Activated T-cell treated with anti-CD3 and anti-CD28 coated beads, Interleukin-2, amount 50 U/mL, for 24 hours (primary cell): Measurements from ENCODE around the gene DCBLD1.
A peak's percentile ranks its signal among the peaks of the same experiment; 100 is the strongest.

ENCODE experiments used
- DNase-seq: peaks from one replicate; pipeline ENCODE4 v3.0.0-alpha.2; 2020
- H3K27ac Mint-ChIP-seq: 2 replicates; pipeline ENCODE4 v1.8.0; 2020; ENCODE audit warnings: mild to moderate bottlenecking, mixed read lengths
- H3K27me3 Mint-ChIP-seq: 2 replicates; pipeline ENCODE4 v1.8.0; 2020; ENCODE audit warnings: mixed read lengths
- H3K36me3 Mint-ChIP-seq: 2 replicates; pipeline ENCODE4 v1.8.0; 2020; ENCODE audit warnings: low read depth, mixed read lengths
- H3K4me1 Mint-ChIP-seq: 2 replicates; pipeline ENCODE4 v1.8.0; 2020; ENCODE audit warnings: low read depth, mixed read lengths
- H3K4me3 Mint-ChIP-seq: 2 replicates; pipeline ENCODE4 v1.8.0; 2020; ENCODE audit warnings: mild to moderate bottlenecking, moderate library complexity, mixed read lengths
- H3K9me3 Mint-ChIP-seq: 2 replicates; pipeline ENCODE4 v1.8.0; 2020; ENCODE audit warnings: mixed read lengths

DCBLD1 gene

GRCh38 chr6:117544716-117545115 is 62.2 kb downstream of the DCBLD1 start:
- peaks cover 3% of the 10 kb centered on the region for H3K36me3 Mint-ChIP-seq
- no peak overlapping the region for H3K27ac Mint-ChIP-seq
- H3K4me1 Mint-ChIP-seq: peaks cover 24% of the 10 kb centered on the region
- no peak overlapping the region for H3K4me3 Mint-ChIP-seq
- peaks cover 7% of the 10 kb centered on the region for H3K27me3 Mint-ChIP-seq
- DNase-seq: no peak
- no peaks in the 10 kb centered on the region for H3K9me3 Mint-ChIP-seq

GRCh38 chr6:117545161-117545595 is 62.7 kb downstream of the DCBLD1 start:
- peaks cover 7% of the 10 kb centered on the region for H3K27me3 Mint-ChIP-seq
- no peak for DNase-seq
- peaks cover 29% of the 10 kb centered on the region for H3K4me1 Mint-ChIP-seq
- H3K36me3 Mint-ChIP-seq: peaks cover under 1% of the 10 kb centered on the region
- H3K9me3 Mint-ChIP-seq: no peaks in the 10 kb centered on the region
- H3K27ac Mint-ChIP-seq: no peak overlapping the region
- no peak overlapping the region for H3K4me3 Mint-ChIP-seq

- peaks cover 38% of the 10 kb centered on the region for H3K4me1 Mint-ChIP-seq
- DNase-seq: no peak
- H3K27ac Mint-ChIP-seq: no peak overlapping the region
- H3K27me3 Mint-ChIP-seq: peaks cover 7% of the 10 kb centered on the region
- H3K9me3 Mint-ChIP-seq: no peaks in the 10 kb centered on the region
- no peaks in the 10 kb centered on the region for H3K36me3 Mint-ChIP-seq
- H3K4me3 Mint-ChIP-seq: no peak overlapping the region
Measured at GRCh38 chr6:117546674-117547073, 64.2 kb downstream of the DCBLD1 start.

- Mint-ChIP-seq H3K36me3 (no peaks in the 10 kb centered on the region), H3K4me3 (peak overlapping the region; percentile 73), H3K27ac (peak overlapping the region; percentile 89), H3K4me1 (peaks cover 38% of the 10 kb centered on the region), H3K9me3 (no peaks in the 10 kb centered on the region), H3K27me3 (peaks cover 7% of the 10 kb centered on the region)
- DNase-seq: peak; percentile 68
Measured at GRCh38 chr6:117547688-117548621, 65.5 kb downstream of the DCBLD1 start.

GRCh38 chr6:117548797-117549301 is 66.4 kb downstream of the DCBLD1 start:
- Mint-ChIP-seq H3K27ac (peak overlapping the region; percentile 89), H3K27me3 (peaks cover 7% of the 10 kb centered on the region)
- DNase-seq: peak; percentile 53

GRCh38 chr6:117549611-117550010 is 67.1 kb downstream of the DCBLD1 start:
- peaks cover 38% of the 10 kb centered on the region for H3K4me1 Mint-ChIP-seq
- DNase-seq: no peak
- H3K27me3 Mint-ChIP-seq: peaks cover 7% of the 10 kb centered on the region
- H3K27ac Mint-ChIP-seq: peak overlapping the region; percentile 89
- no peaks in the 10 kb centered on the region for H3K9me3 Mint-ChIP-seq
- H3K36me3 Mint-ChIP-seq: no peaks in the 10 kb centered on the region
- H3K4me3 Mint-ChIP-seq: peak overlapping the region; percentile 73

More at GRCh38 chr6:117548797-117549301, 66.4 kb downstream of the DCBLD1 start:
- H3K9me3 Mint-ChIP-seq: no peaks in the 10 kb centered on the region
- no peaks in the 10 kb centered on the region for H3K36me3 Mint-ChIP-seq
- H3K4me1 Mint-ChIP-seq: peaks cover 38% of the 10 kb centered on the region
- peak overlapping the region; percentile 73 for H3K4me3 Mint-ChIP-seq

- H3K9me3 Mint-ChIP-seq: no peaks in the 10 kb centered on the region
- peaks cover 7% of the 10 kb centered on the region for H3K27me3 Mint-ChIP-seq
- H3K4me3 Mint-ChIP-seq: peak overlapping the region; percentile 73
- H3K36me3 Mint-ChIP-seq: no peaks in the 10 kb centered on the region
- peaks cover 38% of the 10 kb centered on the region for H3K4me1 Mint-ChIP-seq
- no peak for DNase-seq
- H3K27ac Mint-ChIP-seq: peak overlapping the region; percentile 89
Measured at GRCh38 chr6:117550078-117550600, 67.7 kb downstream of the DCBLD1 start.

GRCh38 chr6:117550618-117551242 is 68.3 kb downstream of the DCBLD1 start:
- Mint-ChIP-seq H3K27me3 (peaks cover 7% of the 10 kb centered on the region), H3K36me3 (no peaks in the 10 kb centered on the region), H3K27ac (no peak overlapping the region), H3K4me1 (peaks cover 38% of the 10 kb centered on the region), H3K4me3 (no peak overlapping the region), H3K9me3 (no peaks in the 10 kb centered on the region)
- DNase-seq: no peak

GRCh38 chr6:117552618-117553017 is 70.1 kb downstream of the DCBLD1 start:
- Mint-ChIP-seq H3K4me3 (no peak overlapping the region), H3K27me3 (no peaks in the 10 kb centered on the region), H3K4me1 (peaks cover 32% of the 10 kb centered on the region), H3K9me3 (no peaks in the 10 kb centered on the region), H3K27ac (no peak overlapping the region), H3K36me3 (no peaks in the 10 kb centered on the region)
- no peak for DNase-seq

GRCh38 chr6:117553142-117553541 is 70.7 kb downstream of the DCBLD1 start:
- Mint-ChIP-seq H3K27me3 (no peaks in the 10 kb centered on the region), H3K4me1 (peaks cover 29% of the 10 kb centered on the region), H3K9me3 (no peaks in the 10 kb centered on the region), H3K36me3 (no peaks in the 10 kb centered on the region), H3K27ac (no peak overlapping the region), H3K4me3 (no peak overlapping the region)
- no peak for DNase-seq

- Mint-ChIP-seq H3K27me3 (no peaks in the 10 kb centered on the region), H3K27ac (no peak overlapping the region), H3K4me3 (no peak overlapping the region), H3K4me1 (peaks cover 8% of the 10 kb centered on the region), H3K9me3 (no peaks in the 10 kb centered on the region), H3K36me3 (peaks cover 3% of the 10 kb centered on the region)
- no peak for DNase-seq
Measured at GRCh38 chr6:117555262-117555849, 72.9 kb downstream of the DCBLD1 start.

- Mint-ChIP-seq H3K4me3 (no peak overlapping the region), H3K36me3 (peaks cover 9% of the 10 kb centered on the region), H3K27me3 (no peaks in the 10 kb centered on the region), H3K9me3 (no peaks in the 10 kb centered on the region), H3K4me1 (peaks cover 2% of the 10 kb centered on the region), H3K27ac (no peak overlapping the region)
- peak; percentile 47 for DNase-seq
Measured at GRCh38 chr6:117555882-117556498, 73.5 kb downstream of the DCBLD1 start.

GRCh38 chr6:117557951-117558350 is 75.5 kb downstream of the DCBLD1 start:
- no peaks in the 10 kb centered on the region for H3K4me1 Mint-ChIP-seq
- H3K27ac Mint-ChIP-seq: no peak overlapping the region
- H3K27me3 Mint-ChIP-seq: no peaks in the 10 kb centered on the region
- no peak overlapping the region for H3K4me3 Mint-ChIP-seq
- H3K36me3 Mint-ChIP-seq: peaks cover 26% of the 10 kb centered on the region
- H3K9me3 Mint-ChIP-seq: no peaks in the 10 kb centered on the region
- DNase-seq: no peak

GRCh38 chr6:117558818-117559217 is 76.3 kb downstream of the DCBLD1 start:
- no peak for DNase-seq
- H3K9me3 Mint-ChIP-seq: no peaks in the 10 kb centered on the region
- no peaks in the 10 kb centered on the region for H3K27me3 Mint-ChIP-seq
- H3K4me3 Mint-ChIP-seq: no peak overlapping the region
- H3K4me1 Mint-ChIP-seq: no peaks in the 10 kb centered on the region
- H3K36me3 Mint-ChIP-seq: peaks cover 30% of the 10 kb centered on the region
- no peak overlapping the region for H3K27ac Mint-ChIP-seq
